C4-2B (cell line): ENCODE results near the gene PIN4.
"Not testable (repeated sequence)": the region's sequence is repeated elsewhere in the genome, so short reads cannot be mapped to it uniquely, and the experiment has no call there.

Source experiments
- H3K27ac ChIP-seq: fragments of 450-650 bp; 2 replicates; pipeline ENCODE4 v1.5.1; 2017
- CTCF ChIP-seq: fragments of 450-650 bp; conservative IDR thresholded peaks from 2 replicates; pipeline ENCODE4 v1.5.1; 2017; ENCODE audit warnings: mild to moderate bottlenecking
- ZFX ChIP-seq: fragments of 450-650 bp; IDR thresholded peaks from 2 replicates; pipeline ENCODE4 v1.6.1; 2017

The PIN4 gene

GRCh38 chrX:72165551-72165950 lies 16.0 kb upstream of the PIN4 start:
- no peak for TF ChIP-seq CTCF
- TF ChIP-seq ZFX = no peak
- H3K27ac ChIP-seq = no peak overlapping the region

GRCh38 chrX:72169008-72169728 lies 12.4 kb upstream of the PIN4 start:
- TF ChIP-seq ZFX (no peak), CTCF (no peak)

DNA sequence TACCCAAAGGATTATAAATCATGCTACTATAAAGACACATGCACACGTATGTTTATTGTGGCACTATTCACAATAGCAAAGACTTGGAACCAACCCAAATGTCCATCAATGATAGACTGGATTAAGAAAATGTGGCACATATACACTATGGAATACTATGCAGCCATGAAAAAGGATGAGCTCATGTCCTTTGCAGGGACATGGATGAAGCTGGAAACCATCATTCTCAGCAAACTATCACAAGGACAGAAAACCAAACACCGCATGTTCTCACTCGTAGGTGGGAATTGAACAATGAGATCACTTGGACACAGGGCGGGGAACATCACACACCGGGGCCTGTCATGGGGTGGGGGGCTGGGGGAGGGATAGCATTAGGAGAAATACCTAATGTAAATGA lies 5.3 kb upstream of the PIN4 start:
- not testable (repeated sequence) for H3K27ac ChIP-seq

More at GRCh38 chrX:72169008-72169728, 12.4 kb upstream of the PIN4 start:
- no peak overlapping the region for H3K27ac ChIP-seq

DNA sequence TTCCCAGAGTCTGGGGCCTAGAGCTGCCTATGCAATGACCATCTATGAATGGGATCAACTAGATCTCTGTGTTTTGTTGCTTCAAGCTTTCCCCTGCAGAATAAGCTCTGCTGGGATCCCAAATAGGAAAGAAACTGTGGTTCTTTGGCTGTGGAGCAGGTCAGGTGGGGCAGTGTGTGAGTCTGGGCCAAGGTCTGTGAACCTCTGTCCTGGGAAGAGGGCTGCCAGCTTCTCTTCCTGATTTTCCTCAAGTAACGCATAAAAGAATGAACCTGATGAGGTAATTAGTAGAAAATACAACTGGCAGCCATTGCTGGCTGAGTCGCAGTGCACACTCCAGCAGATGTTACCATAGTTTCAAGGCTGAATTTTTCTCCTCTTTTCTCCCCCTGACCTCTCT lies 4.6 kb upstream of the PIN4 start:
- TF ChIP-seq ZFX = no peak
- TF ChIP-seq CTCF = no peak
- no peak overlapping the region for H3K27ac ChIP-seq

DNA sequence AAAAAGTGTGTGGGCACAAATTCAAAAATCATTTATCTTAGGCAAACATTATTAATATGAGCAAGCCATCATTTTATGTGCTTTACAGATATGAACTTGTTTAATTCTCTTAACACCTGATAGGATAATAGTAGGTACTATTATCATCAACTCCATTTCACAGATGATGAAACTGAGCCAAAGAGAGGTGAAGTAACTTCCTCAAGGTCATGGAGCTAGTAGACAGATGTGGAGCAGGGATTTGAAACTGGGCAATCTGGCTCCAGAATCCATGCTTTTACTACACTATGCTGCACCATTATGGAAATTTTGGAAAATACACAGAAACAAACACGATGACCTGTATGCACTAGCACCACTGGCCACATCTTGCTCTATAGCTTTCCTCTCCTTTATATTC lies 1.0 kb upstream of the PIN4 start:
- no peak for TF ChIP-seq CTCF
- TF ChIP-seq ZFX = no peak
- peak overlapping the region; percentile 75; the same call in 1 of the 2 replicates for H3K27ac ChIP-seq

DNA sequence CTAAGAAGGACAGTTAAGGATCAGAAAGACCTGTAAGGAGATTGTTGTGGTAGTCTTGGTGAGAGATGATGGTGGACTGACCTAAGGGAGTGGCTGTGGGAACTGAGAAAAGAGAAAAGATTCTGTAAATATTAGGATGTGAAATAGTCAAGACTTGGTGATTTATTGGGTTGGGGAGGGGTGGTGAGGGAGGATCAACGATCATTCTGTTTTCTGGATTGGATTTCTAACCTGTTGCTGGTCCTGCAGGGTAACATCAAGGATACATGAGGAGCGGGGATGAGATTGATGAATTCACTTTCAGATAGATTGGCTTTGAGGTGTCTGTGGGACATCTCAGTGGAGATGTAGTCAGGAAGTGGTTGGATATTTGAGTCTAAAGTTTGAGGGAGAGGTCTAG lies 1.4 kb downstream of the PIN4 start:
- H3K27ac ChIP-seq = no peak overlapping the region
- TF ChIP-seq CTCF (no peak), ZFX (no peak)

- TF ChIP-seq ZFX (no peak), CTCF (no peak)
- no peak overlapping the region for H3K27ac ChIP-seq
Measured at GRCh38 chrX:72201836-72202536, 20.4 kb downstream of the PIN4 start.
